22Rv1 (cell line): ENCODE results near the gene ACOXL.

Experiments used
- CTCF ChIP-seq: fragments of 450-650 bp; IDR thresholded peaks from 2 replicates; pipeline ENCODE4 v1.5.1; 2017; ENCODE audit warnings: mild to moderate bottlenecking
- ZFX ChIP-seq: fragments of 450-650 bp; IDR thresholded peaks from 2 replicates; pipeline ENCODE4 v1.6.1; 2017; ENCODE audit warnings: antibody characterized with exemption, borderline replicate concordance

- no peak for TF ChIP-seq CTCF
- TF ChIP-seq ZFX = no peak
Observed at GRCh38 chr2:111025288-111025687, 292.9 kb downstream of the ACOXL start.
